Fibroblast of villous mesenchyme (primary cell): ENCODE measurements around the gene MSANTD1. TPM values are rescaled to one million over a fixed set of nuclear protein-coding genes. Genes with fewer than 3 reads are reported as not detected.
A peak's percentile ranks its signal among the peaks of the same experiment; 100 is the strongest.

ENCODE experiments used
- DNase-seq: peaks from one replicate; pipeline ENCODE4 v3.0.0-alpha.2; 2010; ENCODE audit warnings: low read depth
- H3K4me3 ChIP-seq: 2 replicates; pipeline ENCODE4 v1.5.1; 2011; ENCODE audit warnings: low read depth, mild to moderate bottlenecking, low read length
- CTCF ChIP-seq: IDR thresholded peaks from 2 replicates; pipeline ENCODE4 v1.5.1; 2012; ENCODE audit warnings: low read depth, mild to moderate bottlenecking, low read length; ENCODE audit not compliant: insufficient read depth
- total RNA-seq: library from RNA; depleted of rRNA; stranded (reverse); fragments of >200 nt; gene quantifications from 2 replicates; pipeline ENCODE4 v1.2.3, GENCODE V29; 2012

Gene MSANTD1
- total RNA-seq, 1 donor, result 0.86 TPM

- H3K4me3 ChIP-seq, result no peak overlapping the region
- no peak for TF ChIP-seq CTCF
- DNase-seq, result no peak
These were observed 52.7 kb downstream of the MSANTD1 start for GRCh38 chr4:3301450-3302172.

- no peak for TF ChIP-seq CTCF
- DNase-seq, result no peak
- no peak overlapping the region for H3K4me3 ChIP-seq
These were observed 53.3 kb downstream of the MSANTD1 start for GRCh38 chr4:3302173-3302785.

- DNase-seq, result no peak
- H3K4me3 ChIP-seq, result no peak overlapping the region
- TF ChIP-seq CTCF, result no peak
These were observed 54.0 kb downstream of the MSANTD1 start for GRCh38 chr4:3302786-3303564.

- TF ChIP-seq CTCF, result no peak
- no peak overlapping the region for H3K4me3 ChIP-seq
- no peak for DNase-seq
These were observed 54.5 kb downstream of the MSANTD1 start for GRCh38 chr4:3303565-3303824.

GRCh38 chr4:3303923-3304710 is 55.2 kb downstream of the MSANTD1 start:
- TF ChIP-seq CTCF, result no peak
- no peak for DNase-seq
- no peak overlapping the region for H3K4me3 ChIP-seq

GRCh38 chr4:3304831-3305609 is 56.1 kb downstream of the MSANTD1 start:
- DNase-seq, result peak; percentile 39
- H3K4me3 ChIP-seq, result no peak overlapping the region
- TF ChIP-seq CTCF, result no peak
